A673 (cell line): Measurements from ENCODE around the gene EFR3B.

ENCODE experiments used
- EZH2 ChIP-seq: fragments of 200-600 bp; sonication (generic); IDR thresholded peaks from 2 replicates; pipeline ENCODE4 v1.6.1; 2017; ENCODE audit warnings: borderline replicate concordance, low read depth, mild to moderate bottlenecking, mixed read lengths, antibody characterized with exemption, low read length; ENCODE audit not compliant: poor library complexity, severe bottlenecking
- TF ChIP-seq, protein P1 (sequence below): fragments of 300-800, 200-600 bp; sonication (generic); conservative IDR thresholded peaks from 2 replicates; pipeline ENCODE4 v1.5.1; 2017; ENCODE audit warnings: low read depth, mild to moderate bottlenecking, antibody characterized with exemption, low read length, moderate library complexity, mixed read lengths

DNA sequence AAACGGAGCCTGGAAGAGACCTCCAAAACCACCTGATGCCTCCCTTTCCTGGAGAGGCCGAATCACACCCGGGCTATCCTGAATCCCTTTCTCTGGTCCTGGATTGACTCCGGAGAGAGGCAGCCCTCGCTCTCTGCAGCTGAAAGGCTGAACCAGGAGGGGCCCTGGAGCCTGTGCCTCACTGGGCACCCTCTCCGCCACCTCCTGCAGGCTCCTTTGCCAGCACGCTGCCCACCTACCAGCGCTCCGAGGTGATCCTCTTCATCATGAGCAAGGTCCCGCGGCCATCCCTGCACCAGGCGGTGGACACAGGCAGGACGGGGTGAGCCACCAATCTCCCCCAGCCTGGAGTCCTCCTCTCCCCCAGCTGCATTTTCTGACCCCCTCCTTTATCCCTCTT, 90.8 kb downstream of the EFR3B start:
- TF ChIP-seq, protein P1, sequence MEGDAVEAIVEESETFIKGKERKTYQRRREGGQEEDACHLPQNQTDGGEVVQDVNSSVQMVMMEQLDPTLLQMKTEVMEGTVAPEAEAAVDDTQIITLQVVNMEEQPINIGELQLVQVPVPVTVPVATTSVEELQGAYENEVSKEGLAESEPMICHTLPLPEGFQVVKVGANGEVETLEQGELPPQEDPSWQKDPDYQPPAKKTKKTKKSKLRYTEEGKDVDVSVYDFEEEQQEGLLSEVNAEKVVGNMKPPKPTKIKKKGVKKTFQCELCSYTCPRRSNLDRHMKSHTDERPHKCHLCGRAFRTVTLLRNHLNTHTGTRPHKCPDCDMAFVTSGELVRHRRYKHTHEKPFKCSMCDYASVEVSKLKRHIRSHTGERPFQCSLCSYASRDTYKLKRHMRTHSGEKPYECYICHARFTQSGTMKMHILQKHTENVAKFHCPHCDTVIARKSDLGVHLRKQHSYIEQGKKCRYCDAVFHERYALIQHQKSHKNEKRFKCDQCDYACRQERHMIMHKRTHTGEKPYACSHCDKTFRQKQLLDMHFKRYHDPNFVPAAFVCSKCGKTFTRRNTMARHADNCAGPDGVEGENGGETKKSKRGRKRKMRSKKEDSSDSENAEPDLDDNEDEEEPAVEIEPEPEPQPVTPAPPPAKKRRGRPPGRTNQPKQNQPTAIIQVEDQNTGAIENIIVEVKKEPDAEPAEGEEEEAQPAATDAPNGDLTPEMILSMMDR, result no peak
- TF ChIP-seq EZH2, result no peak
